RWPE2 (cell line): ENCODE results near the gene HTRA3.

Source experiments
- ATAC-seq: fragments of 200-7000 bp; cut with Tn5 transposase; 3 replicates; pipeline ENCODE4 v1.9.1; 2021; ENCODE audit warnings: low read depth
- DNase-seq: peaks from one replicate; pipeline ENCODE4 v3.0.0-alpha.2; 2020; ENCODE audit warnings: low spot score
- H3K27ac ChIP-seq: fragments of 450-650 bp; 2 replicates; pipeline ENCODE4 v1.5.1; 2017; ENCODE audit warnings: mild to moderate bottlenecking; ENCODE audit not compliant: poor library complexity, severe bottlenecking
- H3K27me3 ChIP-seq: fragments of 250-450 bp; sonication (Bioruptor Pico); 2 replicates; pipeline ENCODE4 v1.5.1; 2021; ENCODE audit warnings: mild to moderate bottlenecking, moderate library complexity; ENCODE audit not compliant: insufficient read depth, poor library complexity, severe bottlenecking
- H3K36me3 ChIP-seq: fragments of 250-450 bp; sonication (Bioruptor Pico); 2 replicates; pipeline ENCODE4 v1.5.1; 2020; ENCODE audit warnings: low read depth, mild to moderate bottlenecking, moderate library complexity
- H3K4me1 ChIP-seq: fragments of 250-450 bp; sonication (Bioruptor Pico); 2 replicates; pipeline ENCODE4 v1.5.1; 2021; ENCODE audit warnings: mild to moderate bottlenecking, moderate library complexity; ENCODE audit not compliant: insufficient read depth, poor library complexity, severe bottlenecking
- H3K4me3 ChIP-seq: fragments of 250-450 bp; sonication (Bioruptor Pico); 2 replicates; pipeline ENCODE4 v1.5.1; 2021; ENCODE audit warnings: mild to moderate bottlenecking, moderate library complexity; ENCODE audit not compliant: severe bottlenecking
- H3K9me3 ChIP-seq: fragments of 250-450 bp; sonication (Bioruptor Pico); 2 replicates; pipeline ENCODE4 v1.5.1; 2021; ENCODE audit warnings: mild to moderate bottlenecking, moderate library complexity; ENCODE audit not compliant: severe bottlenecking
- CTCF ChIP-seq: fragments of 450-650 bp; IDR thresholded peaks from one replicate; pipeline ENCODE4 v1.5.1; 2017; ENCODE audit warnings: mild to moderate bottlenecking, moderate library complexity; ENCODE audit not compliant: poor library complexity, severe bottlenecking

Gene HTRA3

GRCh38 chr4:8351931-8352367 is 82.4 kb downstream of the HTRA3 start:
- Histone ChIP-seq H3K27me3 (no peaks in the 10 kb centered on the region), H3K4me3 (no peak overlapping the region), H3K36me3 (no peaks in the 10 kb centered on the region), H3K9me3 (no peaks in the 10 kb centered on the region), H3K27ac (no peak overlapping the region), H3K4me1 (peaks cover 5% of the 10 kb centered on the region)
- TF ChIP-seq CTCF = no peak
- DNase-seq = no peak
- ATAC-seq = no peak

- Histone ChIP-seq H3K27ac (no peak overlapping the region), H3K4me1 (peaks cover 5% of the 10 kb centered on the region), H3K9me3 (no peaks in the 10 kb centered on the region), H3K36me3 (no peaks in the 10 kb centered on the region), H3K4me3 (no peak overlapping the region), H3K27me3 (no peaks in the 10 kb centered on the region)
- DNase-seq = no peak
- TF ChIP-seq CTCF = no peak
- no peak for ATAC-seq
Measured at GRCh38 chr4:8352368-8353157, 83.0 kb downstream of the HTRA3 start.

- Histone ChIP-seq H3K36me3 (no peaks in the 10 kb centered on the region), H3K27me3 (no peaks in the 10 kb centered on the region), H3K27ac (no peak overlapping the region), H3K4me3 (no peak overlapping the region), H3K4me1 (peaks cover 10% of the 10 kb centered on the region), H3K9me3 (no peaks in the 10 kb centered on the region)
- TF ChIP-seq CTCF = no peak
- ATAC-seq = no peak
- no peak for DNase-seq
Measured at GRCh38 chr4:8353158-8353669, 83.7 kb downstream of the HTRA3 start.

GRCh38 chr4:8353912-8354453 is 84.4 kb downstream of the HTRA3 start:
- no peaks in the 10 kb centered on the region for H3K36me3 ChIP-seq
- H3K27me3 ChIP-seq = no peaks in the 10 kb centered on the region
- ATAC-seq (no peak), DNase-seq (no peak)
- peaks cover 10% of the 10 kb centered on the region for H3K4me1 ChIP-seq
- no peak overlapping the region for H3K4me3 ChIP-seq
- no peak for TF ChIP-seq CTCF
- no peak overlapping the region for H3K27ac ChIP-seq
- H3K9me3 ChIP-seq = no peaks in the 10 kb centered on the region

- H3K27ac ChIP-seq = no peak overlapping the region
- no peaks in the 10 kb centered on the region for H3K27me3 ChIP-seq
- DNase-seq (no peak), ATAC-seq (peak; percentile 72)
- H3K9me3 ChIP-seq = no peaks in the 10 kb centered on the region
- no peaks in the 10 kb centered on the region for H3K36me3 ChIP-seq
- no peak for TF ChIP-seq CTCF
- H3K4me1 ChIP-seq = peaks cover 10% of the 10 kb centered on the region
- no peak overlapping the region for H3K4me3 ChIP-seq
Measured at GRCh38 chr4:8355306-8355705, 85.8 kb downstream of the HTRA3 start.
